ENCODE results near the gene CASK.

CASK gene

GRCh38 chrX:41912923-41913322 is 10.4 kb downstream of the CASK start:
- no peak for DNase-seq

DNA sequence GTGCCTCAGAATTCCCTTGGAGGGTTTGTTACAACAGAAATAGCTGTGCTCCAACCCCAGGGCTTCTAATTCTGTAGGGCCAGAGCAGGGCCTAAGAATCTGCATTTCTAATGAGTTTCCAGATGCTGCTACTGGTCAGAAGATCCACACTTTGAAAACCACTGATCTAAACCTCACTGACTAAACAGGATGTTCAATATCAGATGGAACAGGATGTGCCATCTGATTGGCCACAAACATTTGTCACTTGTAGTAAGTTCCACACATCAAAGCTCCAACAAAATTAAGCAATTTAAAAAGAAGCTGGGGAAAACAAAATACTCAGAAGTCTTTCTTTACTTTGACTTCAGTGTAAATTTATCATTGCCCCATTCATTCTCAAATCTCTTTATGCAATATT is 14.3 kb downstream of the CASK start:
- DNase-seq, result no peak

DNA sequence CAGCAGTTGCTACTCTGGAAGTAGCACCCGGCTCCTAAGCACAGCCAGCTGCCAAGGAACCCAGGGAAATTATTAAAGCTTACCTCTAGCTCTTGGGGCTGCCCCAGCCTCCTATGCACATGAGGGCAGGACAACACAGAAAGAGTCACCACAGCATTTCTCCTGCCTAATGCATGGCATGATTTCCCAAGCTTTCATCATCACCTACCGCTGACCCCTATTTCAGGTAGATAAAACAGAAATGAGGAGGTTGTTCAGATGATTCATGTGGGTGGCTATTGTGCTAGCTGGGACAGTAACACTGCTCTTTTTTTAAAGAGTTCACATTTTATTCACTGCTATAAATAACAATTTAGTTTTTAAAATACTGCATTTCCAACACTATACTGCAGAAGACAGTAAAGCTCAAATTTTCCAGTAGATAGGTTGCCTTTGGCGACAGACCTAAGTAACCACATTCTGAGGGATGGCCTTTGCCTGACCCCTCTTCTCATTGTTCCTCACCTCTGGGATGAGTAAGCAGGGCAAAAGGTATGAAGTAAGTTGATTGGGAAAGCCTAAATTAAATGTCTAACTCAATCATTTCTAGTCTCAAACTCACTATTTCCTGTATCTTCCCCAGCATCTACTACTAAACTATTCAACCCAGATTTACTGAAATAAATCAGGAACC is 16.7 kb downstream of the CASK start:
- DNase-seq, result no peak

DNA sequence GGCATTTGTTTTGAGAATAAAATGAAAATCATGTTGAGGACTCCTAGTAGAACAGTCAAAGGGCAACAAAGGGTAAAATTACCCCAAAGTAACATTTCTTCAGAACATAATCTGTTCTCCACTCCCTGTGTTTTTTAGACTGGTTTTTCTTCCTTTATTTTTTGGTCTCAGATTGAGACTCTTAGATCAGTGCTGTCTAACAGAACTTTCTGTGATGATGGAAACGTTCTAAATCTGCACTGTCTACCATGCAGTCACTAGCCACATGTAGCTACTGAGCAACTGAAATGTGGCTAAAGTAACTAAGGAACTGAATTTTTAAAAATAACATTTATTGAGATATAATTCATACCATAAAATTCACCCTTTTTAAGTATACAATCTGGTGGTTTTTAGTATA is 19.8 kb downstream of the CASK start:
- DNase-seq, result no peak

DNA sequence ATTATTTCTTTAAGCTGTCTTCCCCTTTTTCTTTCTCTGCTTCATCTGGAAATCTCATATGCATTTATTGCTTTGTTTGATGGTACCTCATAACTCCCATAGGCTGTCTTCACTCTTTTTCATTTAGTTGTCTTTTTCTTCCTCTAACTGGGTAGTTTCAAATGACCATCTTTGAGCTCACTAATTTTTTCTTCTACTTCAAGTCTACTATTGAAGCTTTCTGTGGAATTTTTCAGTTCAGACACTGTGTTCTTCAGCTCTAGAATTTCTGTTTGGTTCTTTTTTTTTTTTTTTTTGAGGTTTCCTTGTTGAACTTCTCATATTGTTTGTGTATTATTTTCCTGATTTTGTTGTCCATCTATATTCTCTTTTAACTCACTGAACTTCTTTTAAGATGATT is 23.0 kb downstream of the CASK start:
- DNase-seq, result no peak

DNA sequence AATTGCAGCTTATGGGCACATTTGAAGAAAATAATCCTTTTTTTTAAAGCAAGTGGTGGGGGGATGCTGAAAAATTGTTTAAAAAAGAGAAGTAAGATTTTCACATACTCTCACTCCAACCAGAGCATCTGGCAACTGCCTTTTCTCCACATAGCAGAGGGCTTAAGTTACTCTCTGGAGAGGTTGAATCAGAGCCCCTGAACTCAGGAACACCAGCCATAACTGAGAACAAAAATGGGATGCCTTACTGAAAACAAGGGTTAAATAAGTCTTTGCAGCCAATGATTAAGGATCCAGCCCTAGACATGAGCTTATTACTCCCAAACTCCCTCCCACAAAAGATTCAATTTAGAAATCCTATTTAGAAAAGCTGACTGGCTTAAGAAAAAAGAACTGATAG is 27.5 kb downstream of the CASK start:
- no peak for DNase-seq

GRCh38 chrX:41890026-41890423 is 33.3 kb downstream of the CASK start:
- DNase-seq, result no peak

- no peak for DNase-seq
Observed at GRCh38 chrX:41889317-41890025, 33.9 kb downstream of the CASK start.

- no peak for DNase-seq
Observed at GRCh38 chrX:41887691-41888090, 35.7 kb downstream of the CASK start.

- no peak for DNase-seq
Observed at GRCh38 chrX:41885724-41886123, 37.6 kb downstream of the CASK start.

DNA sequence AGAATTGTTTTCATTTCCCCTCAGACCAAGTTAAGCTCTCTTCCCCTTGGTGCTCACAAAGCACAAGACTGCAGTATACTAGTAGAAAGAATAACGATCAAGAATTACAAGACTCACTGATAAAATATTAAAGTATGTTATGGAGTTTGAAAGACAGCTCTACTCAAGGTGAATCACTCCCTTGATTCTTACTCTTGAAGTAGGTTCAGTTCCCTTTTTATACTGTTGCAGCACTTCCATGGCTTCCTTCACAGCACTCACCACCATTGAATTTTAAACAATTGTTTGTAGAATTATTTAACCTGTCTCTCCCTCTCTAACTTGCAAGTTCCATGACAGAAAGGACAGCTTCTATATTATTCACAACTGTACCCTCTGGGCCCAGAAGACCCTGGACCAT is 42.2 kb downstream of the CASK start:
- DNase-seq, result no peak

DNA sequence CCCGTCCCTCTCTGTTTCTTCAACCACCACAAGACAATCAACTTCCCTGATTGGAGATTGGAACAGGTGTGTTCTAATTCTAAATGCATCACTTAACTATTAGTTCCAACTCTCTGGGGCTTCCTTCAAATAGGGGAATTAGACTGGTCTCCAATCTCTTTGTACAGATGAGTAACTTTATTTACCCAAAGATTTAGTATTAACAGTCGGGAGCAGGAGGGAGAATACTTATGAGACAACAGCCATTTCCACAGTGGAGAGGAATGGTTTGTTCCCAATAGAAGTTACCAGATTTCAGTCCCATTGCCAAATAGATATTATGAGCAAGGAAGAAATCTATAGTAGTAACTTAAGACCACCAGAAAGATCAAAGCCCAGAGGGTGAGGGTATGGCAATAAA is 46.2 kb downstream of the CASK start:
- no peak for DNase-seq

DNA sequence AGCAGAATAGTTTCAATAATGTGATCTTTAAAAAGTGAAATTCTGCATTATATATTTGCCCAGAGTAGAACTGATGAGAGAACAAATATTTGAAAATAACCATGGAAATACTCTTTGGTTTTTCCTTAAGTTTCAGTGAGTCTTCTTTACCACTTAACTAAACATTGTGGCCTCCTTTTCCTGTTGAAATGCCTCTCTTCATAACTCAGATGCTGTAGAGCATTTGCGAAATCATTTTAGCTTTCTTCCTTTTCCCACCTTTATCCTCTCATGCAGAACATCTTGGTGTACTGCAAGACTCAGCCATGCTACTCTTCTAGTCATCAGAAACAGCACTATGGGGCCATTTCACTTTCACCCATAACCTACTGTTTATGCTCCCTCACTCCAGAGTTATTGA is 48.2 kb downstream of the CASK start:
- no peak for DNase-seq

DNA sequence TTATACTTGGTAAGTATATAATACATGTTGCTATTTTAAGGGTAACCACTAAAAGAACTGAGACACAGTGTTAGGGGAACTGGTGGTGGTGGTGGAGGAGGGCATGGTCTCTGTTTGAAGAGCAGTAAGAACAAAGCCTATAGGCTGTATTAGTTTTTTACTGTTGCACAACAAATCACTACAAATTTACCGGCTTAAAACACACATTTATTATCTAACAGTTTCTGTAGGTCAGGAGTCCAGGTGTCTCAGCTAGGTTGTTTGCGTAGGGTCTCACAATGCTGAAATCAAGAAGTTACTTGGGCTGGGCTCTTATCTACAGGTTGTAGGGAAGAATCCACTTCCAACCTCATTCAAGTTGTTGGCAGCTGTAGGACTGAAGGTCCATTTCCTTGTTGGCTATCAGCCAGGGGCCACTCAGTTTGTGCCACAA is 52.6 kb downstream of the CASK start:
- no peak for DNase-seq

- DNase-seq, result no peak
Observed at GRCh38 chrX:41868392-41868977, 54.9 kb downstream of the CASK start.

DNA sequence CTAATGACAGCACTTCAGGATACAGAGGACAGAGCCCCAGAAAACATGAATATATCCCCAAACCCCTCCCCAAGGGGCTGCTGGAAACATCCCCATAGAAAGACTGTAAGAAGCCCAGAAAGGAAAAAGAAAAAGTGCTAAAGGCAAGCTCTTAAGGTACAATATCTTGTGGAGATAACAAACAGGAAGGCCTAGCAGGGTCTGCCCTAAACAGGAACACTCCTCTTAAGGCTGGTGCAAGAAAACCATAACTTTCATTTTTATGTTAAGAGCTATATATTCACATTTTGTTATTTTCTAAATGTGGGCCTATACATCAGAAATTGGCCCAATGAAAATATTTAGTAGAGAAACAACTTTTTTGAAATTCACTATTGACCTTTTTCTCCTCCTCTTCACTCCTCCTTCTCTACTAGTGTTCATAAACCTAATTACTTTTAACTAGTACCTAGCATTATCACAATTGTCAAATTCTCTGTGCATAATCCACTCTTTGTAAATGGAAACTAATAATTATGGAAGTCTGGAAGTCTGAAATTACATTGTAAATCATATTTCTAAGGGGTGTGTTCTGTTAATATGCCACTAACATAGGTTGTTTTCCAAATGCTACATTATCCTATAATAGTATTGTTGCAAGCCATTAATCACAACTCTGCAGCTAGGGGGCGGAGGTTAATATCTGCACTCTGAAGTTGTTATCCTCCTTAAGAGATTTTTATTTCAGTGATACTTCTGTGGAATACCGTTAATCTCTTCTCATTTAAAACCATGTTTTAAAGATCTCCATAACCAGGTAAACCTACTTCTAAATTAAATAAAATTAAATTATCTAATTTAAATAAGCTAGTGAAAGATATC is 59.8 kb downstream of the CASK start:
- DNase-seq, result no peak

GRCh38 chrX:41862562-41863184 is 60.7 kb downstream of the CASK start:
- no peak for DNase-seq

GRCh38 chrX:41858161-41858775 is 65.1 kb downstream of the CASK start:
- no peak for DNase-seq

GRCh38 chrX:41857670-41858069 is 65.7 kb downstream of the CASK start:
- DNase-seq, result no peak

GRCh38 chrX:41846714-41847113 is 76.6 kb downstream of the CASK start:
- DNase-seq, result no peak

DNA sequence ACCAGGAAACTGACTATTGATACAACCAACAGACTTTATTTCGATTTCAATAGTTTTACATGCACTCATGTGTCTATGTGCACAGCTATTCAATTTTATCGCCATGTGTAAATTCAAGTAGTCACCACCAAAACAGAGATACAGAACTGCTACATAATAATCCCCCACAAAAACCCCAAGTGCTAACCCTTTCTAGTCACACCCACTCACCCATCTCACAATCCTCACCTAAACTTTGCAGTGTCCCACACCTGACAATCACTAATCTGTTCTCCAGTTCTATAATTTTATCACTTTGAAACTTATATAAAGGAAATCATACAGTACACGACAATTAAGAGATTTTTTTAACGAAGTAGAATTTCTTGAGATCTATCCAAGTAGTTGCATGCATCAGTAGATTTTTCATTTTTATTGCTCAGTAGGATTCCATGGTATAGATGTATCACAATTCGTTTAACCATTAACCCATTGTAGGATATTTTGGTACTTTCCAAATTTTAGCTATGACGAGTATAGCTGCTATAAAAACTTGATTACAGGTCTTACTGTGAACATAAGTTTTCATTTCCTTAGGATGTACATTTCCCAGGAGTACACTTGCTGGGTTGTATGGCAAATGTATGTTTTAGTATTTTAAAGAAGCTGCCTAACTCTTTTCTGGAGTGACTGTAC is 85.9 kb downstream of the CASK start:
- no peak for DNase-seq

DNA sequence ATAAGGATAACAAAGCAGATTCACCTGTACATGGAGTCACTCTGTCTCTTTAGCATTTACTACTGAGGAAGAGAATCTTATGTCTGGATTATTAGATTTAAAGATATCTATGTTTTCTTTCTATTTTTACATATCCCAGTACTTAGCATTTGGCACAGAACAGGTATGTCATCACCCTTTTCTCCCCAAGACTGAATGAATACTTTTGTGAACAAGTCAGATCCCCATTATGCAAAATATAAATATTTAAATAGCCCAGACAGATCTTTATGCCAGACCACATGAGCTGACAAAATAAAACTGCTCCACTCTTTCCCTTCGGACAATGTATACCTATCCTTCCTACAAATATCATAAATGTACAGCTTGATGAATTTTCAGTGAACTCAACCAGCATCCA is 94.5 kb downstream of the CASK start:
- DNase-seq, result no peak

All from hematopoietic multipotent progenitor cell treated with erythropoietin and hydrocortisone succinate and interleukin-3 and kit ligand, for 8 days (in vitro differentiated cells).